Mesenchymal stem cell (in vitro differentiated cells and primary cell): ENCODE data around the gene ITGA5.
A peak's percentile ranks its signal among the peaks of the same experiment; 100 is the strongest.

ENCODE experiments used
- DNase-seq: peaks from one replicate; pipeline ENCODE4 v3.0.0-alpha.2; 2013
- H2AFZ ChIP-seq: one replicate; pipeline ENCODE4 v1.6.1; 2013; ENCODE audit warnings: low read depth, mild to moderate bottlenecking, control low read depth, inconsistent platforms, low read length, moderate library complexity
- H2AK5ac ChIP-seq: 2 replicates; pipeline ENCODE4 v1.6.1; 2013; ENCODE audit warnings: low read length, moderate library complexity, mild to moderate bottlenecking, inconsistent platforms; ENCODE audit not compliant: severe bottlenecking
- H2BK120ac ChIP-seq: one replicate; pipeline ENCODE4 v1.6.1; 2013; ENCODE audit warnings: low read depth, mild to moderate bottlenecking, inconsistent platforms, low read length, moderate library complexity
- H2BK12ac ChIP-seq, 2 experiments: one replicate each; pipeline ENCODE4 v1.6.1; 2013; ENCODE audit warnings: inconsistent platforms in 2 of 2, low read length in 2 of 2, mild to moderate bottlenecking in 2 of 2, moderate library complexity in 2 of 2, control low read depth in 1 of 2
- H2BK15ac ChIP-seq: one replicate; pipeline ENCODE4 v1.6.1; 2013; ENCODE audit warnings: mild to moderate bottlenecking, low read depth, inconsistent platforms; ENCODE audit not compliant: poor library complexity, severe bottlenecking
- H2BK5ac ChIP-seq: 2 replicates; pipeline ENCODE4 v1.6.1; 2013; ENCODE audit warnings: low read depth, mild to moderate bottlenecking, low read length, control low read depth, inconsistent platforms; ENCODE audit not compliant: poor library complexity, severe bottlenecking
- H3K14ac ChIP-seq, 2 experiments: one replicate each; pipeline ENCODE4 v1.6.1; 2013; ENCODE audit warnings: inconsistent platforms in 2 of 2, low read length in 2 of 2, control low read depth in 1 of 2, mild to moderate bottlenecking in 1 of 2, moderate library complexity in 1 of 2
- H3K18ac ChIP-seq, 2 experiments: one replicate each; pipeline ENCODE4 v1.6.1; 2013; ENCODE audit warnings: inconsistent platforms in 2 of 2, low read length in 2 of 2, control low read depth in 1 of 2, low read depth in 1 of 2, mild to moderate bottlenecking in 1 of 2
- H3K23ac ChIP-seq, 2 experiments: one replicate each; pipeline ENCODE4 v1.6.1; 2013; ENCODE audit warnings: inconsistent platforms in 2 of 2, low read length in 2 of 2, mild to moderate bottlenecking in 2 of 2, moderate library complexity in 2 of 2, control low read depth in 1 of 2
- H3K27ac ChIP-seq: 2 replicates; pipeline ENCODE4 v1.5.1; 2013; ENCODE audit warnings: mild to moderate bottlenecking, moderate library complexity, low read length, control low read depth, inconsistent platforms; ENCODE audit not compliant: poor library complexity, severe bottlenecking
- H3K27me3 ChIP-seq, 2 experiments: 2 replicates each; pipeline versions ENCODE4 v1.6.1 to v1.7.0; 2013; ENCODE audit warnings: low read length in 2 of 2, mild to moderate bottlenecking in 2 of 2, moderate library complexity in 2 of 2, control low read depth in 1 of 2, inconsistent platforms in 1 of 2; ENCODE audit not compliant: control insufficient read depth in 1 of 2, insufficient read depth in 1 of 2
- H3K36me3 ChIP-seq, 2 experiments: 2 replicates each; pipeline versions ENCODE4 v1.6.1 to v1.7.0; 2013; ENCODE audit warnings: low read length in 2 of 2, control low read depth in 1 of 2, inconsistent platforms in 1 of 2, low read depth in 1 of 2, mild to moderate bottlenecking in 1 of 2; ENCODE audit not compliant: insufficient read depth in 2 of 2, control insufficient read depth in 1 of 2
- H3K4ac ChIP-seq, 2 experiments: one replicate each; pipeline ENCODE4 v1.6.1; 2013; ENCODE audit warnings: inconsistent platforms in 2 of 2, low read length in 2 of 2, mild to moderate bottlenecking in 2 of 2, moderate library complexity in 2 of 2, control low read depth in 1 of 2, low read depth in 1 of 2
- H3K4me1 ChIP-seq: 2 replicates; pipeline ENCODE4 v1.6.1; 2013; ENCODE audit warnings: low read depth, low read length, control low read depth; ENCODE audit not compliant: control insufficient read depth, insufficient read depth
- H3K4me2 ChIP-seq: 2 replicates; pipeline ENCODE4 v1.6.1; 2013; ENCODE audit warnings: low read length, mild to moderate bottlenecking, inconsistent platforms; ENCODE audit not compliant: poor library complexity, severe bottlenecking
- H3K4me3 ChIP-seq, 2 experiments: 2 replicates each; pipeline versions ENCODE4 v1.5.1 to v1.7.0; 2013; ENCODE audit warnings: low read length in 2 of 2, mild to moderate bottlenecking in 2 of 2, control low read depth in 1 of 2, low read depth in 1 of 2; ENCODE audit not compliant: insufficient read depth in 1 of 2
- H3K79me1 ChIP-seq: replicated peaks from 2 replicates; pipeline ENCODE4 v1.6.1; 2013; ENCODE audit warnings: mild to moderate bottlenecking, control low read depth, low read length, inconsistent platforms; ENCODE audit not compliant: poor library complexity, severe bottlenecking
- H3K9ac ChIP-seq: 2 replicates; pipeline ENCODE4 v1.7.0; 2013; ENCODE audit warnings: mild to moderate bottlenecking, low read length, moderate library complexity
- H3K9me3 ChIP-seq: 2 replicates; pipeline ENCODE4 v1.7.0; 2013; ENCODE audit warnings: mild to moderate bottlenecking, low read length; ENCODE audit not compliant: control insufficient read depth
- H4K8ac ChIP-seq: one replicate; pipeline ENCODE4 v1.6.1; 2013; ENCODE audit warnings: inconsistent platforms, mild to moderate bottlenecking, low read length, moderate library complexity
- H4K91ac ChIP-seq: one replicate; pipeline ENCODE4 v1.6.1; 2013; ENCODE audit warnings: mild to moderate bottlenecking, low read length, inconsistent platforms
- WGBS: methylation state at CpG from one replicate; pipeline ENCODE4 v1.1.7; 2013; ENCODE audit warnings: mixed read lengths; 5-methylcytosine and 5-hydroxymethylcytosine counted together

The ITGA5 gene

DNA sequence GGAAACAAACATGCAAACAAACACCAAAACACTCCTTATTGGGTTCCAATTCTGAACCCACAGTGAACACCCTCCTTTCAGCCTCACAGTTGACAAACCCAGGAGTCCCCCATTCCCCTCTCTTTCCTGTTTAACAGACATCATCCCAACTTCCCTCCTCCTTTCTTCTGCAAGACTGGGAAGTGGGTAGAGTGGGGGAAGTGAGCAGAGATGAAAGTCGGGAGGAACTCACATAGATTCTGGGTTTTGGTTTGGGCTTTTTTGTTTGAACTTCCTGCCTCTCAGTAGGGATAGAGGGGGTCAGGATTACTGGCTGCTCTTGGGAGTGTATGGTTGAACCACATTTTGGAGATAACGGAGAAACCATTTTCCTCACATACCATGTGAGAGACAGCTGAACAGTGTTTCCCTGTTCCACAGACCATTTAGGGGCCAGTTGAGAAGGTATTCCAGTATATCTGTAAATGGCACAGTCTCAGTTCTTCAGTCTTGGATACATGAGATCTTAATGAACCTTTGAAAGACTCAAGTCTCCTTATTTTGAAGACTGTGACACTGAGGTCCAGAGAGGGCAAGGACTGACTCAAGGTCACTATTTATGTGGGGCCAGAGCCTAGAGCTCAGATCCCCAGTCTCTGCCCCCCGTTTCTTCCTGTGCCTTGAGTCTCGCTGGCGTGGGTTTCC is 50.9 kb downstream of the ITGA5 start:
- H3K4me1 ChIP-seq, result peaks cover 21% of the 10 kb centered on the region
- peak overlapping the region in 1 of 2 experiments; percentile 63 for H2BK12ac ChIP-seq
- H3K14ac ChIP-seq, result no peak overlapping the region
- no peak for DNase-seq
- H2AK5ac ChIP-seq, result peak overlapping the region; percentile 38
- no peak overlapping the region for H3K27ac ChIP-seq
- 17% methylated on average over 4 of the region's 5 CpGs for WGBS
- H3K4me2 ChIP-seq, result no peak overlapping the region
- no peak overlapping the region for H2AFZ ChIP-seq
- no peaks in the 10 kb centered on the region for H3K27me3 ChIP-seq
- no peak overlapping the region for H3K4ac ChIP-seq
- no peak overlapping the region for H2BK15ac ChIP-seq
- no peaks in the 10 kb centered on the region for H3K79me1 ChIP-seq
- H2BK120ac ChIP-seq, result no peak overlapping the region
- H3K18ac ChIP-seq, result peak overlapping the region in 1 of 2 experiments; percentile 24
- no peak overlapping the region for H4K91ac ChIP-seq
- peak overlapping the region; percentile 78 for H4K8ac ChIP-seq
- no peak overlapping the region for H3K4me3 ChIP-seq
- H3K9me3 ChIP-seq, result no peaks in the 10 kb centered on the region
- peaks cover 3 to 12% of the 10 kb centered on the region in 2 experiments for H3K36me3 ChIP-seq
- H2BK5ac ChIP-seq, result no peak overlapping the region
- peak overlapping the region; percentile 80 for H3K9ac ChIP-seq
- no peak overlapping the region for H3K23ac ChIP-seq

DNA sequence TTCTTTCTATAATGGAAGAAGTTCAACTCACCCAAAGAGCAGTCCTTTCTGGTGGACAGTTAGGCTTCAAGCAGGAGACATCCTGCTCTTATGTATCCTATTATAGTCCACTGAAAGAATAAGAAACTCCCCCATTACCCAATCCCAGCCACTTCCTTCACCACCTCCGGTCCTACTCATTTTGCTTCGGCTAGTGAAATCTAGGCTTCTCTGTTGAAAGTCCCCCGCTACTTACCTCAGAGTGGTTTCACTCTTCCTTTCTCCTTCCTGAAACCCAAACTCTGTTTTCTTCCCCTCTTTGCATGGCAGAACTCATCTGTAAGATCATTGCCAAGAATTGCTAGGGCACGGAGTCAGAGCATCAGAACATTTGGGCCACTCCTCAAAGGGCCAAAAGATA is 54.7 kb downstream of the ITGA5 start, which contains the start of gene GPR84:
Gene GPR84 (minus strand): TSS at position 74 of the 400 bp plus-strand sequence. CDS start 635 bp downstream, outside the sequence.
- Histone ChIP-seq H3K79me1 (no peaks in the 10 kb centered on the region), H2AK5ac (no peak within 1 kb of the TSS), H3K14ac (peak within 1 kb of the TSS in 1 of 2 experiments; percentile 44), H2BK15ac (no peak within 1 kb of the TSS), H3K9me3 (no peaks in the 10 kb centered on the region), H2BK12ac (peak within 1 kb of the TSS; percentile 22 to 87), H3K4me3 (no peak within 1 kb of the TSS), H3K9ac (no peak within 1 kb of the TSS), H2BK120ac (no peak within 1 kb of the TSS), H4K91ac (peak within 1 kb of the TSS; percentile 44), H3K4me2 (no peak within 1 kb of the TSS), H3K36me3 (no peaks in the 10 kb centered on the region), H3K4me1 (peaks cover 20% of the 10 kb centered on the region), H2BK5ac (no peak within 1 kb of the TSS), H3K18ac (no peak within 1 kb of the TSS), H3K27me3 (no peaks in the 10 kb centered on the region), H3K27ac (no peak within 1 kb of the TSS), H4K8ac (no peak within 1 kb of the TSS), H3K4ac (no peak within 1 kb of the TSS), H3K23ac (no peak within 1 kb of the TSS), H2AFZ (no peak within 1 kb of the TSS)
- DNase-seq, result no peak
- 87% methylated on average over 4 of the region's 4 CpGs for WGBS

DNA sequence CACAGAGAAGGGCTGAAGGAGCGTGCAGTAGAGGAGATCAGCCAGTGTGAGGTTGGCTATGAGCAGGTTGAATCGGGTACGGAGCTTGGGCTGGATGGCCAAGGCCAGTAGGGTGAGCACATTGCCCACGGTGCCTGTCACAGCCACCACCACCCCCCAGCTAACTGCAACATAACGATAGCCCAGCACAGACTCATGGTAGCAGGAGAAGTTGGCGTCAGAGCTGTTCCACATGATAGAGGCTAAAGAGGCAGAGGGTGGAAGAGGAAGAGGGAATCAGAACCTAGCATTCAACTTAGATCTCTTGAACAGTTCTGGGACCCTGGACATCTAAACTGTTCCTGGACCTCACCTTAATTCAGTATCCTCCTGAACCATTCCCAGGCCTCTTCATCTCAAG is 55.4 kb downstream of the ITGA5 start:
- H2BK5ac ChIP-seq, result no peak overlapping the region
- H3K4me3 ChIP-seq, result no peak overlapping the region
- WGBS, result 90% methylated on average over 4 of the region's 6 CpGs
- H2BK15ac ChIP-seq, result no peak overlapping the region
- no peak overlapping the region for H2AK5ac ChIP-seq
- peak overlapping the region in 1 of 2 experiments; percentile 44 for H3K14ac ChIP-seq
- H2AFZ ChIP-seq, result no peak overlapping the region
- peaks cover 14% of the 10 kb centered on the region for H3K4me1 ChIP-seq
- no peak overlapping the region for H3K18ac ChIP-seq
- H3K36me3 ChIP-seq, result no peaks in the 10 kb centered on the region
- H3K79me1 ChIP-seq, result no peaks in the 10 kb centered on the region
- H2BK120ac ChIP-seq, result no peak overlapping the region
- H3K23ac ChIP-seq, result no peak overlapping the region
- H4K91ac ChIP-seq, result peak overlapping the region; percentile 44
- no peak overlapping the region for H3K27ac ChIP-seq
- H3K4ac ChIP-seq, result no peak overlapping the region
- peak overlapping the region; percentile 22 to 87 for H2BK12ac ChIP-seq
- no peak overlapping the region for H3K9ac ChIP-seq
- H4K8ac ChIP-seq, result no peak overlapping the region
- H3K27me3 ChIP-seq, result no peaks in the 10 kb centered on the region
- DNase-seq, result no peak
- H3K9me3 ChIP-seq, result no peaks in the 10 kb centered on the region
- H3K4me2 ChIP-seq, result no peak overlapping the region

DNA sequence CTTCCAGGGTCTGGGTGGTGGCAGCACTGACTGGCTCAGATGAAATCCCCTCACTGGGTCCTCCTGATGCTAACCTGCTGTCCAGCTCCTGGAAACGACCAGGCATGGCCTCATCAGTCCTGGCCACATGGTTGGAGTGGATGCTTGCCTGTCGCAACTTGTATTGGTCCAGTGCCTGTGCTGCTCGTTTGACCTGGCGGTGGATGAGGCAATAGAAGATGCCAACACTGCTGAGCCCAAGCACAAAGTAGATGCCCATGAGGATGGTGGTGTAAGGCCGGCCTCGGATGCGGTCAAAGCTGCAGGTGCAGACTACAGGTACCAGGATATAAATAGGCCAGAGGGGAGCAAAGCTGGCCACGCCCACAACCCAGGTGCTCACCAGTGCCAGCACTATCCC is 56.0 kb downstream of the ITGA5 start:
- no peak overlapping the region for H3K4me3 ChIP-seq
- no peak overlapping the region for H3K4me2 ChIP-seq
- no peaks in the 10 kb centered on the region for H3K36me3 ChIP-seq
- DNase-seq, result no peak
- no peak overlapping the region for H2BK15ac ChIP-seq
- H2AFZ ChIP-seq, result no peak overlapping the region
- peak overlapping the region in 1 of 2 experiments; percentile 44 for H3K14ac ChIP-seq
- no peak overlapping the region for H2BK120ac ChIP-seq
- H3K9me3 ChIP-seq, result no peaks in the 10 kb centered on the region
- H3K27ac ChIP-seq, result no peak overlapping the region
- no peaks in the 10 kb centered on the region for H3K27me3 ChIP-seq
- H3K4me1 ChIP-seq, result peaks cover 15% of the 10 kb centered on the region
- H4K8ac ChIP-seq, result no peak overlapping the region
- no peak overlapping the region for H3K18ac ChIP-seq
- no peak overlapping the region for H2BK5ac ChIP-seq
- WGBS, result 91% methylated on average over 8 of the region's 8 CpGs
- no peak overlapping the region for H4K91ac ChIP-seq
- H3K79me1 ChIP-seq, result no peaks in the 10 kb centered on the region
- no peak overlapping the region for H3K4ac ChIP-seq
- H2BK12ac ChIP-seq, result peak overlapping the region in 1 of 2 experiments; percentile 93
- H3K23ac ChIP-seq, result no peak overlapping the region
- H3K9ac ChIP-seq, result no peak overlapping the region
- no peak overlapping the region for H2AK5ac ChIP-seq
